MM.1S (cell line): ENCODE measurements around the gene GPR62.

ENCODE experiments used
- DNase-seq: peaks from one replicate; pipeline ENCODE4 v3.0.0-alpha.2; 2015
- H2AFZ ChIP-seq: fragments of 300-600 bp; sonication (generic); 2 replicates; pipeline ENCODE4 v1.6.0; 2016; ENCODE audit warnings: antibody characterized with exemption, low read length
- H3F3A ChIP-seq: fragments of 300-600 bp; sonication (generic); 2 replicates; pipeline ENCODE4 v1.6.1; 2016; ENCODE audit warnings: mild to moderate bottlenecking, antibody characterized with exemption, low read length, moderate library complexity, mixed read lengths; ENCODE audit not compliant: insufficient read depth
- H3K27ac ChIP-seq: fragments of 300-600 bp; sonication (generic); 2 replicates; pipeline ENCODE4 v1.5.1; 2016; ENCODE audit warnings: mild to moderate bottlenecking, low read length
- H3K27me3 ChIP-seq: fragments of 300-600 bp; sonication (generic); replicated peaks from 2 replicates; pipeline ENCODE4 v1.6.0; 2016; ENCODE audit warnings: low read length; ENCODE audit not compliant: insufficient read depth
- H3K36me3 ChIP-seq: fragments of 300-600 bp; sonication (generic); replicated peaks from 2 replicates; pipeline ENCODE4 v1.6.1; 2016; ENCODE audit warnings: mild to moderate bottlenecking, low read length, mixed read lengths; ENCODE audit not compliant: insufficient read depth
- H3K4me1 ChIP-seq: fragments of 300-600 bp; sonication (generic); 2 replicates; pipeline ENCODE4 v1.6.1; 2016; ENCODE audit warnings: low read length, mixed read lengths
- H3K4me2 ChIP-seq: fragments of 300-600 bp; sonication (generic); 2 replicates; pipeline ENCODE4 v1.6.0; 2016; ENCODE audit warnings: low read depth, low read length
- H3K4me3 ChIP-seq: fragments of 300-600 bp; sonication (generic); 2 replicates; pipeline ENCODE4 v1.5.1; 2016; ENCODE audit warnings: low read length, mixed read lengths
- H3K79me2 ChIP-seq: fragments of 300-600 bp; sonication (generic); 2 replicates; pipeline ENCODE4 v1.6.1; 2016; ENCODE audit warnings: mixed run types, low read length, mixed read lengths
- H3K9ac ChIP-seq: fragments of 300-600 bp; sonication (generic); 2 replicates; pipeline ENCODE4 v1.6.1; 2016; ENCODE audit warnings: low read length, mixed read lengths
- H3K9me2 ChIP-seq: fragments of 300-600 bp; sonication (generic); replicated peaks from 2 replicates; pipeline ENCODE4 v1.6.1; 2016; ENCODE audit warnings: mild to moderate bottlenecking, low read length, mixed read lengths; ENCODE audit not compliant: insufficient read depth
- H3K9me3 ChIP-seq: fragments of 300-600 bp; sonication (generic); replicated peaks from 2 replicates; pipeline ENCODE4 v1.6.1; 2016; ENCODE audit warnings: mild to moderate bottlenecking, low read length, mixed read lengths; ENCODE audit not compliant: insufficient read depth
- H4K20me1 ChIP-seq: fragments of 300-600 bp; sonication (generic); 2 replicates; pipeline ENCODE4 v1.6.1; 2016; ENCODE audit warnings: mild to moderate bottlenecking, low read length, moderate library complexity, mixed read lengths; ENCODE audit not compliant: insufficient read depth
- EZH2 ChIP-seq: fragments of 300-600 bp; sonication (generic); optimal IDR thresholded peaks from 2 replicates; pipeline ENCODE3; 2017; ENCODE audit warnings: low read depth, mild to moderate bottlenecking, antibody characterized with exemption, low read length, mixed read lengths
- EZH2phosphoT487 ChIP-seq: fragments of 300-600 bp; sonication (generic); IDR thresholded peaks from 2 replicates; pipeline ENCODE4 v1.6.1; 2018; ENCODE audit warnings: antibody characterized with exemption, low read length
- TF ChIP-seq, protein P1 (sequence below): fragments of 300-600 bp; sonication (generic); IDR thresholded peaks from 2 replicates; pipeline ENCODE4 v1.5.1; 2016; ENCODE audit warnings: antibody characterized with exemption, low read length, mixed read lengths

GPR62 gene

DNA sequence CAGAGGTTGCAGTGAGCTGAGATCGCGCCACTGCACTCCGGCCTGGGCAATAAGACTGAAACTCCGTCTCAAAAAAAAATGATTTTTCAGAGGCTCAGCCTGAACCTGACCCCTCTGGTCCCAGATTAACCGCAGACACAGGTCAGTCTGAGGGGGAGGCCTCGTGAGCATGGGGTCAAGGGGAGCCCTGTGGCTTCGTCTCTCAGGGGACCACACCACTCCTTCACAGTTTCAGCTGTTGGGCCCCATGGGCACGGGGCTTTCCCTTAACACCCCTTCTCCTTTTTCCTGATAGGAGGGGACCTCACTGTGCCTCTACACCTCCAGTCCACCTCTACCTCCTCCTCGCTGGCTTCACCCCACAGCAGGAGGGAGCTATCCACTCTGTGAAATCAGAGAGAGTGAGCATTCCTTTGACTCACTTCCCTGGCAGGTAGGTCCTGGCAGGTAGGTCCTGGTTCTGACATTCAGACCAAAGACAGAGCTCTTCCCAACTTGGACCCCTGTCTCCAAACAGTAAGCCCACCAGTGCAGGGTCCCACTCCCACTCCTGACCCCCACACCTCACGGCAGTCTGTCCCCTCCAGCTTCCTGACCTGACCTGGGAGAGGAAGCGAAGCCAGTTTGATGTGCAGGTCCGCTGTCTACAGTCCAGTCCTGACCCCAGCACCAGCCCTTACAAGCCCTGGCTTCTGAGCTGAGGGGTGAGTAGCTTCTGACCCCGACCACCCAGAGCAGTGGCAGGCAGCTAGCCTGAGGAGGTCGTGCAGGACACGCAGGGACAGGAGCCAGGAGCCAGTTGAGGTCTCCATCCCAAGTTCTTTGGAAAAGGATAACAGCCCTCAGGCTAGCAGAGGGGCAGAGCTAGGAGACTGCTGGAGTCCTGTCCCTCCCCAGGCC, 22.5 kb upstream of the GPR62 start:
- no peak for TF ChIP-seq EZH2phosphoT487
- no peaks in the 10 kb centered on the region for H3K27me3 ChIP-seq
- no peaks in the 10 kb centered on the region for H3K9me2 ChIP-seq
- H3K4me2 ChIP-seq, result no peak overlapping the region
- H3K27ac ChIP-seq, result no peak overlapping the region
- H4K20me1 ChIP-seq, result no peaks in the 10 kb centered on the region
- H2AFZ ChIP-seq, result no peak overlapping the region
- no peaks in the 10 kb centered on the region for H3K9me3 ChIP-seq
- DNase-seq, result no peak
- H3F3A ChIP-seq, result no peaks in the 10 kb centered on the region
- H3K4me1 ChIP-seq, result no peaks in the 10 kb centered on the region
- H3K79me2 ChIP-seq, result peaks cover 4% of the 10 kb centered on the region; the same call in 1 of the 2 replicates
- H3K36me3 ChIP-seq, result peaks cover 5% of the 10 kb centered on the region; the same call in 1 of the 2 replicates
- H3K4me3 ChIP-seq, result no peak overlapping the region
- H3K9ac ChIP-seq, result no peak overlapping the region

DNA sequence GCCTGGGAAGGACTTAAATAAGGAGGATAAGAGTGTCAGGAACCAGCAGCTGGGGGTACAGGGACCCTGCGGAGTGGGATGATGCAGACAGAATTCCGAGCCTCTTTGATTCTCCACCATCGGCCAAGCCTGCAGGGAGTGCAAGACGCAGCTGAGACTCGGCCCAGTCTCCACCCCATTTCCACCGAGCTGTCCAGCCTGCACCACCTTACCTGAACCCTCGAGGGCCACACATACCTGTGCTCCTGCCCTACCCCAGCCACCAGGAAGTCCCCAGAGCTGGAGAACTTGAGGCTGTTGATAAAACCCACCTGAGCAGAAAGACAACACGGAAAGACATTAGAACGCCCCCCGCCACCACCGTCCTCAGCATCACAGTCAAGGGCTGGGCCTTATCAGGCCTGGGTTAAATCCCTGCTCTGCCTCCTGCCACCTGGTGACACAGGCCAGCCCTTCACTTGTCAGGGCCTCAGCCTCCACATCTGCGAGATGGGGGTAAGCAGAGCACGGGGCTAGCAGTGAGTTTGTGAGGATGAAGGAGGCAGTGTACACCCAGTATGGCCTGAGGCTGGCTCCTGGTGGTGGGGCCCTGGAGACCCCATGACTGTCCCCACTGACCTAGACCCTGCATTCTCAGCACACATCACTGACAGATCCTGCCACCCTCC, 21.6 kb upstream of the GPR62 start:
- H3K9me3 ChIP-seq, result no peaks in the 10 kb centered on the region
- no peaks in the 10 kb centered on the region for H4K20me1 ChIP-seq
- no peak overlapping the region for H3K4me2 ChIP-seq
- no peak overlapping the region for H3K4me3 ChIP-seq
- H3K4me1 ChIP-seq, result no peaks in the 10 kb centered on the region
- DNase-seq, result no peak
- H3K9ac ChIP-seq, result no peak overlapping the region
- H3K79me2 ChIP-seq, result peaks cover 13% of the 10 kb centered on the region
- H3K9me2 ChIP-seq, result no peaks in the 10 kb centered on the region
- H3K27ac ChIP-seq, result no peak overlapping the region
- no peaks in the 10 kb centered on the region for H3F3A ChIP-seq
- no peaks in the 10 kb centered on the region for H3K27me3 ChIP-seq
- no peak overlapping the region for H2AFZ ChIP-seq
- TF ChIP-seq EZH2phosphoT487, result no peak
- no peak for TF ChIP-seq EZH2
- TF ChIP-seq, protein P1, sequence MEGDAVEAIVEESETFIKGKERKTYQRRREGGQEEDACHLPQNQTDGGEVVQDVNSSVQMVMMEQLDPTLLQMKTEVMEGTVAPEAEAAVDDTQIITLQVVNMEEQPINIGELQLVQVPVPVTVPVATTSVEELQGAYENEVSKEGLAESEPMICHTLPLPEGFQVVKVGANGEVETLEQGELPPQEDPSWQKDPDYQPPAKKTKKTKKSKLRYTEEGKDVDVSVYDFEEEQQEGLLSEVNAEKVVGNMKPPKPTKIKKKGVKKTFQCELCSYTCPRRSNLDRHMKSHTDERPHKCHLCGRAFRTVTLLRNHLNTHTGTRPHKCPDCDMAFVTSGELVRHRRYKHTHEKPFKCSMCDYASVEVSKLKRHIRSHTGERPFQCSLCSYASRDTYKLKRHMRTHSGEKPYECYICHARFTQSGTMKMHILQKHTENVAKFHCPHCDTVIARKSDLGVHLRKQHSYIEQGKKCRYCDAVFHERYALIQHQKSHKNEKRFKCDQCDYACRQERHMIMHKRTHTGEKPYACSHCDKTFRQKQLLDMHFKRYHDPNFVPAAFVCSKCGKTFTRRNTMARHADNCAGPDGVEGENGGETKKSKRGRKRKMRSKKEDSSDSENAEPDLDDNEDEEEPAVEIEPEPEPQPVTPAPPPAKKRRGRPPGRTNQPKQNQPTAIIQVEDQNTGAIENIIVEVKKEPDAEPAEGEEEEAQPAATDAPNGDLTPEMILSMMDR, result no peak
- peaks cover 5% of the 10 kb centered on the region; the same call in 1 of the 2 replicates for H3K36me3 ChIP-seq

DNA sequence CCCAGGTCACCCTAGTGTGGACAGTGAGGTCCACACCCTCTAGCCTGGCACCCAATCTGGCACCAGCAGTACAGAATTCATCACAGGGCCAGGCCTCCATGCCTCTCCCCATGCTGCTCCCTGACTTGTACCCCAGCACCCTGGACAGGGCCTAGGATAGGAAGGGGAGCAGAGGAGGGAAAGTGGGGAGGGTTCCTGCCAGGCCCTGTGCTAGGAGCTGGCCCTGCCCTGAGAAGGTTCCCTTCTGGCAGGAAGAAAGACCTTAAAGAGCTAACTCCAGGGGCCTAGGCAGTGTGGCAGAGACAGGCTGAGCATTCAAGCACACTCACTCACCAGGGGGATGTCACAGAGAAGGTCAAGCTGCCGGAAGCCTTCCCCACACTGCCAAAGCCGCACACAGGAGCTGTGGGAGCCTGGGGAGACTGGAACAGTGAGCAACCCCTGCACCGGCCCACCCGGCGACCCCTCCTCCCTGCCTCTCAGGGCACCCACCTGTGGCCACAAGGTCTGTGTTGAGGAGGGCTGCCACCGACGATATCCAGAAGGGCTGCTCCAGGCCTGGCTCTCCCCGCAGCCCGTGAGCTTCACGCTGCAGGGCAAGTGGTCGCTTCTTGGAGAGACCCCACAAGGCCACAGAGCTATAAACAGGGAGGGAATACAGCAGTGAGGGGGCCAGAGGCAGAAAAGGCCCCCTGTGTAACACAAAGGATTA, 20.9 kb upstream of the GPR62 start:
- Histone ChIP-seq H3F3A (no peaks in the 10 kb centered on the region), H2AFZ (no peak overlapping the region), H3K9me2 (no peaks in the 10 kb centered on the region), H3K27me3 (no peaks in the 10 kb centered on the region), H3K9me3 (no peaks in the 10 kb centered on the region), H3K79me2 (peaks cover 20% of the 10 kb centered on the region), H3K36me3 (peaks cover 5% of the 10 kb centered on the region; the same call in 1 of the 2 replicates), H3K4me2 (no peak overlapping the region), H3K4me3 (no peak overlapping the region), H3K9ac (no peak overlapping the region), H3K27ac (no peak overlapping the region), H3K4me1 (no peaks in the 10 kb centered on the region), H4K20me1 (0 out of 2 replicates have a peak, but pooled peaks cover 2% of the 10 kb centered on the region)
- DNase-seq, result no peak
- TF ChIP-seq EZH2 (no peak), EZH2phosphoT487 (no peak)
- TF ChIP-seq, protein P1, result no peak
